Measurements from ENCODE around the gene S1PR4.

Gene S1PR4

GRCh38 chr19:3178377-3178972 is at the start of gene S1PR4:
TSS of gene S1PR4 (plus strand) at chr19:3178769. CDS start at chr19:3178793, 24 bp downstream.
- no peak for DNase-seq

GRCh38 chr19:3129112-3129511 is 49.5 kb upstream of the S1PR4 start:
- DNase-seq = no peak

- DNase-seq = no peak
Measured at GRCh38 chr19:3131168-3131567, 47.4 kb upstream of the S1PR4 start.

- no peak for DNase-seq
Measured at GRCh38 chr19:3132971-3133792, 45.4 kb upstream of the S1PR4 start.

- no peak for DNase-seq
Measured at GRCh38 chr19:3133793-3134116, 44.8 kb upstream of the S1PR4 start.

GRCh38 chr19:3135961-3136683 is 42.4 kb upstream of the S1PR4 start, which contains the start of gene GNA15:
TSS of gene GNA15 (plus strand) at chr19:3136033. CDS start at chr19:3136451, 418 bp downstream.
- no peak for DNase-seq

GRCh38 chr19:3136684-3137055 is 41.9 kb upstream of the S1PR4 start:
- DNase-seq = no peak

- no peak for DNase-seq
Measured at GRCh38 chr19:3137119-3137518, 41.5 kb upstream of the S1PR4 start.

- DNase-seq = no peak
Measured at GRCh38 chr19:3138268-3138667, 40.3 kb upstream of the S1PR4 start.

- DNase-seq = no peak
Measured at GRCh38 chr19:3140667-3141038, 37.9 kb upstream of the S1PR4 start.

GRCh38 chr19:3142292-3142670 is 36.3 kb upstream of the S1PR4 start:
- no peak for DNase-seq

- no peak for DNase-seq
Measured at GRCh38 chr19:3142781-3143337, 35.7 kb upstream of the S1PR4 start.

GRCh38 chr19:3145909-3146676 is 32.5 kb upstream of the S1PR4 start:
- DNase-seq = no peak

- no peak for DNase-seq
Measured at GRCh38 chr19:3146677-3147100, 31.9 kb upstream of the S1PR4 start.

- no peak for DNase-seq
Measured at GRCh38 chr19:3148503-3148902, 30.1 kb upstream of the S1PR4 start.

GRCh38 chr19:3149089-3149488 is 29.5 kb upstream of the S1PR4 start:
- no peak for DNase-seq

- DNase-seq = no peak
Measured at GRCh38 chr19:3149526-3150505, 28.8 kb upstream of the S1PR4 start.

- no peak for DNase-seq
Measured at GRCh38 chr19:3150739-3151329, 27.7 kb upstream of the S1PR4 start.

GRCh38 chr19:3151563-3152418 is 26.8 kb upstream of the S1PR4 start:
- no peak for DNase-seq

- DNase-seq = no peak
Measured at GRCh38 chr19:3152419-3152780, 26.2 kb upstream of the S1PR4 start.

Measured in NCI-H1436 (cell line).